ENCODE data around the gene ZNF699. TPM values are rescaled to one million over a fixed set of nuclear protein-coding genes. Genes with fewer than 3 reads are reported as not detected.

The ZNF699 gene
- polyA plus RNA-seq, 1 donor (not counting 4 experiments of a cell fraction or from before 2014, with no cell fraction given): 3.7 TPM

GRCh38 chr19:9329999-9330398 is 20.4 kb upstream of the ZNF699 start:
- DNase-seq (ENCODE audit: low read depth, low spot score): no peak
- H3K79me2 ChIP-seq (ENCODE audit: control insufficient read depth, insufficient read depth, low read length): no peaks in the 10 kb centered on the region
- dilution Hi-C loops (cut with MboI; ENCODE audit: extremely low pct_ligation_motif_present, low sequenced_read_pairs): no loop called here
- no peaks in the 10 kb centered on the region for H3K4me1 ChIP-seq (ENCODE audit: control insufficient read depth, extremely low read depth, insufficient read depth, low read length)
- no peak for FAIRE-seq
- H3K9ac ChIP-seq (ENCODE audit: control insufficient read depth, extremely low read depth, insufficient read depth, low read length): no peak overlapping the region
- peaks cover 0 to 2% of the 10 kb centered on the region in 2 experiments for H3K36me3 ChIP-seq (ENCODE audit: control insufficient read depth in 2 of 2, extremely low read depth in 1 of 2, insufficient read depth in 2 of 2, low read length in 2 of 2)
- no peak overlapping the region for H2AFZ ChIP-seq (ENCODE audit: control insufficient read depth, low read length)
- H3K4me3 ChIP-seq (ENCODE audit: control insufficient read depth in 2 of 3, extremely low read depth in 1 of 3, insufficient read depth in 2 of 3, low read depth in 1 of 3, low read length in 3 of 3): no peak overlapping the region
- H3K27ac ChIP-seq (ENCODE audit: control insufficient read depth, insufficient read depth, low read length): no peak overlapping the region
- peaks cover 5% of the 10 kb centered on the region for H3K9me3 ChIP-seq (ENCODE audit: control insufficient read depth, low read depth, low read length)
- H3K9me1 ChIP-seq (ENCODE audit: control insufficient read depth, extremely low read depth, insufficient read depth, low read length): no peaks in the 10 kb centered on the region
- H3K4me2 ChIP-seq (ENCODE audit: control insufficient read depth, extremely low read depth, insufficient read depth, low read depth, low read length): no peak overlapping the region
- H4K20me1 ChIP-seq (ENCODE audit: control insufficient read depth, extremely low read depth, insufficient read depth, low read length): no peaks in the 10 kb centered on the region
- H3K27me3 ChIP-seq (ENCODE audit: control insufficient read depth, extremely low read depth, insufficient read depth, low read length): no peaks in the 10 kb centered on the region
- TF ChIP-seq EZH2 (IDR thresholded peaks at IDR 0.05; ENCODE audit: low read length) (no peak), CTCF (optimal IDR thresholded peaks at IDR 0.05 in 1 of 3, IDR thresholded peaks at IDR 0.05 in 1 of 3, conservative IDR thresholded peaks at IDR 0.05 in 1 of 3; ENCODE audit: extremely low read depth in 1 of 3, insufficient read depth in 2 of 3, low read length in 3 of 3) (no peak)

- H3K9ac ChIP-seq (ENCODE audit: control insufficient read depth, extremely low read depth, insufficient read depth, low read length): peak overlapping the region; percentile 73
- no peak for FAIRE-seq
- peaks cover 1% of the 10 kb centered on the region for H3K9me3 ChIP-seq (ENCODE audit: control insufficient read depth, low read depth, low read length)
- peaks cover 4% of the 10 kb centered on the region for H3K4me1 ChIP-seq (ENCODE audit: control insufficient read depth, extremely low read depth, insufficient read depth, low read length)
- DNase-seq (ENCODE audit: low read depth, low spot score): no peak
- H3K4me2 ChIP-seq (ENCODE audit: control insufficient read depth, extremely low read depth, insufficient read depth, low read depth, low read length): peak overlapping the region; percentile 85
- peak overlapping the region; percentile 46 to 87 (median 77) for H3K4me3 ChIP-seq (ENCODE audit: control insufficient read depth in 2 of 3, extremely low read depth in 1 of 3, insufficient read depth in 2 of 3, low read depth in 1 of 3, low read length in 3 of 3)
- dilution Hi-C loops (cut with MboI; ENCODE audit: extremely low pct_ligation_motif_present, low sequenced_read_pairs): no loop called here
- no peaks in the 10 kb centered on the region for H3K36me3 ChIP-seq (ENCODE audit: control insufficient read depth in 2 of 2, extremely low read depth in 1 of 2, insufficient read depth in 2 of 2, low read length in 2 of 2)
- peak overlapping the region; percentile 85 for H2AFZ ChIP-seq (ENCODE audit: control insufficient read depth, low read length)
- peaks cover 4% of the 10 kb centered on the region for H3K79me2 ChIP-seq (ENCODE audit: control insufficient read depth, insufficient read depth, low read length)
- H3K9me1 ChIP-seq (ENCODE audit: control insufficient read depth, extremely low read depth, insufficient read depth, low read length): no peaks in the 10 kb centered on the region
- peak overlapping the region; percentile 52 for H3K27ac ChIP-seq (ENCODE audit: control insufficient read depth, insufficient read depth, low read length)
- no peaks in the 10 kb centered on the region for H4K20me1 ChIP-seq (ENCODE audit: control insufficient read depth, extremely low read depth, insufficient read depth, low read length)
- TF ChIP-seq CTCF (optimal IDR thresholded peaks at IDR 0.05 in 1 of 3, IDR thresholded peaks at IDR 0.05 in 1 of 3, conservative IDR thresholded peaks at IDR 0.05 in 1 of 3; ENCODE audit: extremely low read depth in 1 of 3, insufficient read depth in 2 of 3, low read length in 3 of 3) (no peak), EZH2 (IDR thresholded peaks at IDR 0.05; ENCODE audit: low read length) (no peak)
- no peaks in the 10 kb centered on the region for H3K27me3 ChIP-seq (ENCODE audit: control insufficient read depth, extremely low read depth, insufficient read depth, low read length)
Observed at GRCh38 chr19:9324584-9324962, 14.9 kb upstream of the ZNF699 start.
